WTC11 (cell line): ENCODE measurements around the gene CALU. TPM values are rescaled to one million over a fixed set of nuclear protein-coding genes. Genes with fewer than 3 reads are reported as not detected.
A peak's percentile ranks its signal among the peaks of the same experiment; 100 is the strongest.

Experiments
- ATAC-seq: fragments of 200-7000 bp; cut with Tn5 transposase; 2 replicates; pipeline ENCODE4 v1.10.0; 2021; ENCODE audit warnings: mild to moderate bottlenecking, moderate library complexity
- CTCF ChIA-PET: fragments of 300-600 bp; sonication (Branson Sonifier 250); formaldehyde crosslinking; loops from one replicate; lab custom pipeline; 2021; ENCODE audit warnings: antibody characterized with exemption; lab: Charles Lee
- POLR2A ChIA-PET: fragments of 350-600 bp; sonication (Branson Sonifier 250); formaldehyde crosslinking; loops from one replicate; lab custom pipeline; 2021; ENCODE audit warnings: antibody characterized with exemption; lab: Charles Lee
- DNase-seq: peaks from one replicate; pipeline ENCODE4 v3.0.0; 2021; ENCODE audit warnings: low spot score
- H3K27ac Mint-ChIP-seq: 2 replicates; pipeline ENCODE4 v1.8.0; 2021; ENCODE audit warnings: mixed read lengths
- H3K27me3 Mint-ChIP-seq: 2 replicates; pipeline ENCODE4 v1.8.0; 2021; ENCODE audit warnings: low read depth, mild to moderate bottlenecking, moderate library complexity, mixed read lengths
- H3K36me3 Mint-ChIP-seq: 2 replicates; pipeline ENCODE4 v1.8.0; 2021; ENCODE audit warnings: mixed read lengths
- H3K4me1 Mint-ChIP-seq: 2 replicates; pipeline ENCODE4 v1.8.0; 2022; ENCODE audit warnings: mixed read lengths
- H3K4me3 Mint-ChIP-seq: 2 replicates; pipeline ENCODE4 v1.8.0; 2021; ENCODE audit warnings: mild to moderate bottlenecking, moderate library complexity, mixed read lengths
- H3K9me3 Mint-ChIP-seq: 2 replicates; pipeline ENCODE4 v1.8.0; 2021; ENCODE audit warnings: mixed read lengths
- ATF1 ChIP-seq: sonication (generic); formaldehyde crosslinking; IDR thresholded peaks from 2 replicates; pipeline ENCODE4 v1.8.1; 2023; ENCODE audit warnings: mild to moderate bottlenecking, moderate library complexity, missing genetic modification reagents
- E2F5 ChIP-seq: sonication (generic); formaldehyde crosslinking; IDR thresholded peaks from 2 replicates; pipeline ENCODE4 v1.8.1; 2022; ENCODE audit warnings: mild to moderate bottlenecking, moderate library complexity, missing genetic modification reagents
- ELF4 ChIP-seq: sonication (generic); formaldehyde crosslinking; IDR thresholded peaks from 2 replicates; pipeline ENCODE4 v1.8.1; 2022; ENCODE audit warnings: low read depth, mild to moderate bottlenecking, moderate library complexity, missing genetic modification reagents
- EMX1 ChIP-seq: fragments of 250-450 bp; sonication (Bioruptor Pico); IDR thresholded peaks from 2 replicates; pipeline ENCODE4 v1.8.0; 2021; ENCODE audit warnings: mild to moderate bottlenecking
- ERG ChIP-seq: fragments of 250-450 bp; sonication (Bioruptor Pico); IDR thresholded peaks from 2 replicates; pipeline ENCODE4 v1.8.0; 2021; ENCODE audit warnings: mild to moderate bottlenecking
- ESRRA ChIP-seq: sonication (generic); formaldehyde crosslinking; IDR thresholded peaks from 2 replicates; pipeline ENCODE4 v1.8.1; 2022; ENCODE audit warnings: mild to moderate bottlenecking, missing genetic modification reagents, borderline replicate concordance
- ETV6 ChIP-seq: sonication (generic); formaldehyde crosslinking; IDR thresholded peaks from 2 replicates; pipeline ENCODE4 v1.8.1; 2022; ENCODE audit warnings: mild to moderate bottlenecking, missing genetic modification reagents
- FOXK1 ChIP-seq: sonication (generic); formaldehyde crosslinking; IDR thresholded peaks from 2 replicates; pipeline ENCODE4 v1.8.0; 2022; ENCODE audit warnings: mild to moderate bottlenecking, moderate library complexity, missing genetic modification reagents
- FOXP4 ChIP-seq: sonication (generic); formaldehyde crosslinking; IDR thresholded peaks from 2 replicates; pipeline ENCODE4 v1.8.0; 2022; ENCODE audit warnings: mild to moderate bottlenecking, missing genetic modification reagents
- IRF1 ChIP-seq: sonication (generic); formaldehyde crosslinking; IDR thresholded peaks from 2 replicates; pipeline ENCODE4 v1.8.0; 2023; ENCODE audit warnings: missing genetic modification reagents
- KAT7 ChIP-seq: sonication (generic); formaldehyde crosslinking; IDR thresholded peaks from 2 replicates; pipeline ENCODE4 v1.8.1; 2023; ENCODE audit warnings: missing genetic modification reagents, mild to moderate bottlenecking, borderline replicate concordance
- MAX ChIP-seq: sonication (generic); formaldehyde crosslinking; IDR thresholded peaks from 2 replicates; pipeline ENCODE4 v1.8.0; 2022; ENCODE audit warnings: mild to moderate bottlenecking, missing genetic modification reagents
- MXD4 ChIP-seq: fragments of 250-450 bp; sonication (Bioruptor Pico); IDR thresholded peaks from 2 replicates; pipeline ENCODE4 v1.8.0; 2021; ENCODE audit warnings: mild to moderate bottlenecking, moderate library complexity, borderline replicate concordance
- NFATC4 ChIP-seq: fragments of 250-450 bp; sonication (Bioruptor Pico); IDR thresholded peaks from 2 replicates; pipeline ENCODE4 v1.9.0; 2021; ENCODE audit warnings: mild to moderate bottlenecking
- NFE2L1 ChIP-seq: sonication (generic); formaldehyde crosslinking; IDR thresholded peaks from 2 replicates; pipeline ENCODE4 v1.8.1; 2023; ENCODE audit warnings: missing genetic modification reagents
- OVOL2 ChIP-seq: fragments of 250-450 bp; sonication (Bioruptor Pico); IDR thresholded peaks from 2 replicates; pipeline ENCODE4 v1.9.0; 2021; ENCODE audit warnings: mild to moderate bottlenecking, borderline replicate concordance
- PREB ChIP-seq: sonication (generic); formaldehyde crosslinking; IDR thresholded peaks from 2 replicates; pipeline ENCODE4 v1.8.1; 2022; ENCODE audit warnings: mild to moderate bottlenecking, missing genetic modification reagents, moderate library complexity, borderline replicate concordance
- PRRX2 ChIP-seq: fragments of 250-450 bp; sonication (Bioruptor Pico); IDR thresholded peaks from 2 replicates; pipeline ENCODE4 v1.8.0; 2021; ENCODE audit warnings: mild to moderate bottlenecking
- RELA ChIP-seq: sonication (generic); formaldehyde crosslinking; IDR thresholded peaks from 2 replicates; pipeline ENCODE4 v1.8.1; 2022; ENCODE audit warnings: missing genetic modification reagents, mild to moderate bottlenecking, borderline replicate concordance
- RORB ChIP-seq: fragments of 250-450 bp; sonication (Bioruptor Pico); IDR thresholded peaks from 2 replicates; pipeline ENCODE4 v1.9.0; 2021; ENCODE audit warnings: mild to moderate bottlenecking
- SMAD4 ChIP-seq: sonication (generic); formaldehyde crosslinking; IDR thresholded peaks from 2 replicates; pipeline ENCODE4 v1.8.0; 2022; ENCODE audit warnings: mild to moderate bottlenecking, missing genetic modification reagents
- ZBTB43 ChIP-seq: sonication (generic); formaldehyde crosslinking; IDR thresholded peaks from 2 replicates; pipeline ENCODE4 v1.8.1; 2023; ENCODE audit warnings: mild to moderate bottlenecking, missing genetic modification reagents
- ZNF121 ChIP-seq: sonication (generic); formaldehyde crosslinking; IDR thresholded peaks from 2 replicates; pipeline ENCODE4 v1.8.0; 2023; ENCODE audit warnings: missing genetic modification reagents
- ZNF232 ChIP-seq: sonication (generic); formaldehyde crosslinking; IDR thresholded peaks from 2 replicates; pipeline ENCODE4 v1.8.0; 2022; ENCODE audit warnings: mild to moderate bottlenecking, missing genetic modification reagents
- ZNF512 ChIP-seq: sonication (generic); formaldehyde crosslinking; IDR thresholded peaks from 2 replicates; pipeline ENCODE4 v1.8.1; 2022; ENCODE audit warnings: missing genetic modification reagents, borderline replicate concordance
- ZNF671 ChIP-seq: fragments of 250-450 bp; sonication (Bioruptor Pico); IDR thresholded peaks from 2 replicates; pipeline ENCODE4 v1.8.0; 2021; ENCODE audit warnings: mild to moderate bottlenecking
- total RNA-seq: library from RNA; stranded (reverse); gene quantifications from 3 replicates; pipeline ENCODE4 v1.2.3, GENCODE V29; 2021

CALU gene
- total RNA-seq, 1 experiment from 2014 or later = 150 TPM

GRCh38 chr7:128781851-128782250 lies 42.7 kb downstream of the CALU start:
- DNase-seq (no peak), ATAC-seq (no peak)
- H3K4me3 Mint-ChIP-seq = peak overlapping the region; percentile 90; the same call in 1 of the 2 replicates
- H3K36me3 Mint-ChIP-seq = peaks cover 7% of the 10 kb centered on the region; the same call in 1 of the 2 replicates
- ChIA-PET POLR2A (no interaction called here), CTCF (interaction anchor here (1.2 to 1.8 kb wide), 6 partner anchors 14 to 108 kb away, joined by 3 to 8 read pairs (median 4); no protein-coding TSS in a partner anchor)
- peaks cover 14% of the 10 kb centered on the region for H3K9me3 Mint-ChIP-seq
- TF ChIP-seq ERG (CRISPR knock-in tag) = no peak
- no peak for TF ChIP-seq MXD4 (CRISPR knock-in tag)
- TF ChIP-seq E2F5 (CRISPR knock-in tag) = no peak
- peaks cover 6% of the 10 kb centered on the region for H3K27me3 Mint-ChIP-seq
- H3K4me1 Mint-ChIP-seq = peaks cover 10% of the 10 kb centered on the region
- no peak overlapping the region for H3K27ac Mint-ChIP-seq

GRCh38 chr7:128783143-128783861 lies 44.1 kb downstream of the CALU start:
- Mint-ChIP-seq H3K4me3 (peak overlapping the region; percentile 90), H3K36me3 (no peaks in the 10 kb centered on the region), H3K9me3 (no peaks in the 10 kb centered on the region), H3K4me1 (peaks cover 10% of the 10 kb centered on the region), H3K27me3 (peaks cover 1% of the 10 kb centered on the region; the same call in 1 of the 2 replicates), H3K27ac (peak overlapping the region; percentile 15)
- DNase-seq = peak; percentile 93
- ATAC-seq = peak; percentile 96
- POLR2A ChIA-PET = interaction anchor here (0.6 kb wide), 1 partner anchor 342 kb away, joined by 5 read pairs; no protein-coding TSS in a partner anchor
- CTCF ChIA-PET = interaction anchor here (0.6 to 1.6 kb wide), 7 partner anchors 11 to 100 kb away, joined by 3 to 8 read pairs (median 4); no protein-coding TSS in a partner anchor
- TF ChIP-seq ELF4 (no peak), SMAD4 (CRISPR knock-in tag) (no peak), ATF1 (CRISPR knock-in tag) (no peak), RORB (CRISPR knock-in tag) (no peak), EMX1 (CRISPR knock-in tag) (peak; percentile 60; the same call in 1 of the 2 replicates), NFATC4 (CRISPR knock-in tag) (no peak), OVOL2 (CRISPR knock-in tag) (no peak), PREB (CRISPR knock-in tag) (no peak), ZBTB43 (no peak), PRRX2 (CRISPR knock-in tag) (0 out of 2 replicates have a peak, but pooled peaks have one; percentile 58), KAT7 (CRISPR knock-in tag) (no peak), NFE2L1 (CRISPR knock-in tag) (no peak), MAX (CRISPR knock-in tag) (peak; percentile 38; the same call in 1 of the 2 replicates), FOXK1 (peak; percentile 46; the same call in 1 of the 2 replicates), ESRRA (CRISPR knock-in tag) (no peak), ZNF232 (peak; percentile 13; the same call in 1 of the 2 replicates), ZNF671 (CRISPR knock-in tag) (0 out of 2 replicates have a peak, but pooled peaks have one; percentile 34), ZNF121 (CRISPR knock-in tag) (peak; percentile 2; the same call in 1 of the 2 replicates), RELA (no peak), FOXP4 (CRISPR knock-in tag) (no peak), IRF1 (CRISPR knock-in tag) (no peak), ZNF512 (CRISPR knock-in tag) (no peak), ETV6 (CRISPR knock-in tag) (peak; percentile 83)
